H1 (cell line): ENCODE data around the gene BEST2. TPM values are rescaled to one million over a fixed set of nuclear protein-coding genes. Genes with fewer than 3 reads are reported as not detected.

Source experiments
- CTCF ChIA-PET: fragments of 300-600 bp; sonication (Branson Sonifier 250); formaldehyde crosslinking; loops from one replicate; lab custom pipeline; 2021; ENCODE audit not compliant: partially characterized antibody; lab: Charles Lee
- POLR2A ChIA-PET: fragments of 300-600 bp; sonication (Branson Sonifier 250); formaldehyde crosslinking; loops from one replicate; lab custom pipeline; 2021; ENCODE audit warnings: inconsistent platforms; ENCODE audit not compliant: partially characterized antibody; lab: Charles Lee
- DNase-seq, 2 experiments: peaks; one replicate each; pipeline versions ENCODE4 v3.0.0 to v3.0.0-alpha.2; 2010 to 2022; ENCODE audit warnings: low spot score in 2 of 2, low read depth in 1 of 2, mixed read lengths in 1 of 2
- FAIRE-seq: peaks from 2 replicates; lab custom pipeline; 2011; peaks lifted over from hg19 to GRCh38; lab: Jason Lieb, UNC
- H2AFZ ChIP-seq: 2 replicates; pipeline ENCODE4 v1.8.1; 2012; ENCODE audit warnings: low read length, inconsistent platforms
- H2AK5ac ChIP-seq: 2 replicates; pipeline ENCODE4 v1.6.1; 2013; ENCODE audit warnings: low read depth, low read length
- H2BK120ac ChIP-seq: replicated peaks from 2 replicates; pipeline ENCODE3; 2013; ENCODE audit warnings: low read depth, low read length, inconsistent platforms
- H2BK12ac ChIP-seq: 2 replicates; pipeline ENCODE4 v1.6.1; 2013; ENCODE audit warnings: low read depth, low read length
- H2BK15ac ChIP-seq: 2 replicates; pipeline ENCODE4 v1.6.1; 2013; ENCODE audit warnings: low read length
- H2BK20ac ChIP-seq: 2 replicates; pipeline ENCODE4 v1.6.1; 2013; ENCODE audit warnings: low read length
- H2BK5ac ChIP-seq: 2 replicates; pipeline ENCODE4 v1.6.1; 2013; ENCODE audit warnings: low read depth, low read length
- H3K14ac ChIP-seq: 2 replicates; pipeline ENCODE4 v1.6.1; 2013; ENCODE audit warnings: inconsistent platforms; ENCODE audit not compliant: insufficient read length
- H3K18ac ChIP-seq: 2 replicates; pipeline ENCODE4 v1.6.1; 2013; ENCODE audit warnings: low read length; ENCODE audit errors: extremely low read depth
- H3K23ac ChIP-seq: 2 replicates; pipeline ENCODE4 v1.6.1; 2013; ENCODE audit warnings: inconsistent platforms; ENCODE audit not compliant: insufficient read length
- H3K23me2 ChIP-seq: 2 replicates; pipeline ENCODE4 v1.6.1; 2013; ENCODE audit warnings: low read depth, low read length
- H3K27ac ChIP-seq: 2 replicates; pipeline ENCODE4 v1.6.1; 2011; ENCODE audit warnings: low read depth, low read length, inconsistent platforms
- H3K27me3 ChIP-seq, 4 experiments: replicated peaks in 1 of 4; 1 replicate in 1 of 4; 2 replicates in 3 of 4; pipeline versions ENCODE4 v1.6.1 to v1.8.1; 2011 to 2013; ENCODE audit warnings: low read length in 3 of 4, mild to moderate bottlenecking in 3 of 4, inconsistent platforms in 2 of 4, mixed read lengths in 2 of 4, moderate library complexity in 1 of 4; ENCODE audit not compliant: control insufficient read depth in 3 of 4, insufficient read depth in 3 of 4; ENCODE audit errors: extremely low read depth in 1 of 4
- H3K36me3 ChIP-seq, 4 experiments: 2 replicates each; pipeline versions ENCODE4 v1.6.1 to v1.8.1; 2011 to 2013; ENCODE audit warnings: mild to moderate bottlenecking in 4 of 4, low read length in 3 of 4, moderate library complexity in 2 of 4, control low read depth in 1 of 4, inconsistent platforms in 1 of 4; ENCODE audit not compliant: insufficient read depth in 4 of 4, control insufficient read depth in 2 of 4
- H3K4ac ChIP-seq: replicated peaks from 2 replicates; pipeline ENCODE3; 2013; ENCODE audit warnings: low read length, low read depth, mixed read lengths, inconsistent platforms; ENCODE audit not compliant: insufficient read length
- H3K4me1 ChIP-seq, 4 experiments: replicated peaks in 1 of 4; 1 replicate in 1 of 4; 2 replicates in 3 of 4; pipeline versions ENCODE4 v1.6.1 to v1.8.1; 2011 to 2013; ENCODE audit warnings: low read length in 3 of 4, inconsistent platforms in 2 of 4, mixed read lengths in 1 of 4; ENCODE audit not compliant: insufficient read depth in 4 of 4, control insufficient read depth in 3 of 4
- H3K4me2 ChIP-seq, 2 experiments: 2 replicates each; pipeline versions ENCODE4 v1.6.1 to v1.8.1; 2011 to 2013; ENCODE audit warnings: low read depth in 2 of 2, low read length in 2 of 2, control low read depth in 1 of 2, inconsistent platforms in 1 of 2, mild to moderate bottlenecking in 1 of 2; ENCODE audit not compliant: insufficient read depth in 1 of 2
- H3K4me3 ChIP-seq, 4 experiments: fragments of 200-600, 300-600 bp in 1 of 4; sonication (generic), shearing (Covaris generic), sonication (Bioruptor Twin) in 1 of 4; 2 replicates each; pipeline versions ENCODE4 v1.5.1 to v1.8.1; 2011 to 2016; ENCODE audit warnings: low read length in 4 of 4, low read depth in 3 of 4, control low read depth in 2 of 4, inconsistent platforms in 2 of 4, mild to moderate bottlenecking in 2 of 4, mixed read lengths in 1 of 4, moderate library complexity in 1 of 4; ENCODE audit not compliant: insufficient read depth in 2 of 4; ENCODE audit errors: extremely low read depth in 1 of 4
- H3K56ac ChIP-seq: replicated peaks from 2 replicates; pipeline ENCODE3; 2013; ENCODE audit warnings: low read depth, mild to moderate bottlenecking, mixed read lengths, low read length, inconsistent platforms; ENCODE audit not compliant: insufficient read length
- H3K79me1 ChIP-seq: 2 replicates; pipeline ENCODE4 v1.6.1; 2013; ENCODE audit warnings: low read depth, low read length, control low read depth
- H3K79me2 ChIP-seq, 2 experiments: 2 replicates each; pipeline versions ENCODE4 v1.6.1 to v1.8.1; 2012 to 2013; ENCODE audit warnings: low read length in 2 of 2, mild to moderate bottlenecking in 2 of 2, inconsistent platforms in 1 of 2; ENCODE audit not compliant: insufficient read depth in 2 of 2, control insufficient read depth in 1 of 2
- H3K9ac ChIP-seq, 4 experiments: replicated peaks in 1 of 4; 1 replicate in 1 of 4; 2 replicates in 3 of 4; pipeline versions ENCODE4 v1.6.1 to v1.8.1; 2011 to 2013; ENCODE audit warnings: low read depth in 3 of 4, low read length in 3 of 4, control low read depth in 2 of 4, mild to moderate bottlenecking in 2 of 4, moderate library complexity in 2 of 4, inconsistent platforms in 1 of 4; ENCODE audit errors: extremely low read depth in 1 of 4
- H3K9me3 ChIP-seq, 2 experiments: 2 replicates each; pipeline versions ENCODE4 v1.6.1 to v1.8.1; 2012 to 2013; ENCODE audit warnings: mild to moderate bottlenecking in 2 of 2, moderate library complexity in 2 of 2, control low read depth in 1 of 2, inconsistent platforms in 1 of 2, low read depth in 1 of 2, low read length in 1 of 2, mixed read lengths in 1 of 2; ENCODE audit not compliant: insufficient read depth in 2 of 2
- H4K20me1 ChIP-seq, 2 experiments: replicated peaks in 1 of 2; 2 replicates each; pipeline versions ENCODE3 to v1.8.1; 2011 to 2013; ENCODE audit warnings: inconsistent platforms in 2 of 2, low read length in 2 of 2, mild to moderate bottlenecking in 1 of 2; ENCODE audit not compliant: insufficient read depth in 2 of 2, control insufficient read depth in 1 of 2
- H4K5ac ChIP-seq: 2 replicates; pipeline ENCODE4 v1.6.1; 2013; ENCODE audit warnings: low read length, low read depth, mixed read lengths, inconsistent platforms; ENCODE audit not compliant: insufficient read length
- H4K8ac ChIP-seq: 2 replicates; pipeline ENCODE4 v1.8.0; 2013; ENCODE audit warnings: mild to moderate bottlenecking, moderate library complexity, low read length, inconsistent platforms; ENCODE audit not compliant: insufficient read depth; ENCODE audit errors: extremely low read depth
- H4K91ac ChIP-seq: replicated peaks from 2 replicates; pipeline ENCODE3; 2013; ENCODE audit warnings: low read length, mixed read lengths, inconsistent platforms; ENCODE audit not compliant: insufficient read length
- MAFK ChIP-seq: IDR thresholded peaks from 2 replicates; pipeline ENCODE4 v1.6.1; 2012; ENCODE audit warnings: low read depth, mild to moderate bottlenecking, improper control_type of control experiment, low read length
- WGBS, 2 experiments: shearing (Covaris generic) in 1 of 2; methylation state at CpG; one replicate each; pipeline versions ENCODE4 v1.1.6 to v1.1.7; 2013 to 2015; ENCODE audit warnings: low lambda C conversion rate in 2 of 2, mixed read lengths in 2 of 2, inconsistent platforms in 1 of 2, low coverage in 1 of 2, missing lambda C conversion rate in 1 of 2; ENCODE audit not compliant: insufficient replicate concordance in 2 of 2, insufficient coverage in 1 of 2, insufficient read length in 1 of 2; ENCODE audit errors: extremely low coverage in 1 of 2, missing lambda C conversion rate in 1 of 2; 5-methylcytosine and 5-hydroxymethylcytosine counted together
- polyA plus RNA-seq, 7 experiments: library from polyadenylated mRNA; depleted of rRNA in 3 of 7; stranded (reverse) in 5 of 7; unstranded in 2 of 7; fragments of >200 nt in 5 of 7; fragments of 200-250 nt in 2 of 7; gene quantifications; 1 replicate in 5 of 7; 2 replicates in 1 of 7; 4 replicates in 1 of 7; pipeline versions ENCODE4 v1.2.1 to v1.2.3, GENCODE V29; 2011 to 2013; ENCODE audit warnings: missing spikeins in 2 of 7, mixed read lengths in 2 of 7
- total RNA-seq: library from RNA; stranded (reverse); fragmentation: NEBNext Ultra II Directional; extraction: Animal tissue kit (Norgen Biotek cat#: 25700); gene quantifications from 2 replicates; pipeline ENCODE4 v1.2.1, GENCODE V29; 2021
- TF ChIP-seq, protein P1 (sequence below): IDR thresholded peaks from 2 replicates; pipeline ENCODE4 v1.6.1; 2011; ENCODE audit warnings: low read length, improper control_type of control experiment

Gene BEST2
- total and polyA plus RNA-seq, 2 of the 8 experiments (the other 6 are each of a cell fraction or from before 2014, with no cell fraction given): 4.6 to 7.3 TPM

DNA sequence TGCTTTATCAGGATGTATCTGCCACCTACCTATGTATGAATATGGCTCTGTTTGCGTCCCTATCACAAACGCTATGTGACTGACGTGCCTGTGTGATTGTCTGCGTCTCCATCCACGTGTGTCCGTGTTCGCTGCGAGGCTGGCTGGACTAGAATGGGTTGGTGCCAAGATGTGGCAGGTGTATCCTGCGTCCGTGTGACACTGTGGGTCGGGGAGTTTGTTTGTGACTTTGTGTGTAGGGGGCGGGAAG lies 30.5 kb downstream of the BEST2 start:
- CTCF ChIA-PET: interaction anchor here (1.2 to 9.3 kb wide), 2 partner anchors 14 to 53 kb away, joined by 4 to 277 read pairs; partner anchors contain the start of gene JUNB
- Histone ChIP-seq H3K9ac (no peak overlapping the region), H3K4ac (no peak overlapping the region), H2AK5ac (peak overlapping the region; percentile 76; the same call in 1 of the 2 replicates), H2BK120ac (peak overlapping the region; percentile 4), H3K18ac (peak overlapping the region; percentile 86), H3K9me3 (no peaks in the 10 kb centered on the region), H3K79me1 (no peaks in the 10 kb centered on the region; the same call in 1 of the 2 replicates), H2BK20ac (peak overlapping the region; percentile 53; the same call in 1 of the 2 replicates), H3K27ac (no peak overlapping the region), H2AFZ (no peak overlapping the region), H4K5ac (peak overlapping the region; percentile 27), H3K4me1 (peaks cover 13 to 30% (median 19%) of the 10 kb centered on the region in 4 experiments), H3K4me3 (peak overlapping the region; percentile 38 to 77 (median 54); a peak in 7 of 8 replicates), H4K20me1 (peaks cover 0 to 1% of the 10 kb centered on the region in 2 experiments), H3K14ac (no peak overlapping the region), H4K91ac (peak overlapping the region; percentile 37), H3K79me2 (no peaks in the 10 kb centered on the region), H4K8ac (peak overlapping the region; percentile 76; the same call in 1 of the 2 replicates)
- WGBS, 2 experiments: 65% methylated on average over 12 of the region's 12 CpGs; no CpG with 5 or more reads in 1 of the 2 experiments
- no peak for FAIRE-seq
- TF ChIP-seq MAFK: no peak
- TF ChIP-seq, protein P1, sequence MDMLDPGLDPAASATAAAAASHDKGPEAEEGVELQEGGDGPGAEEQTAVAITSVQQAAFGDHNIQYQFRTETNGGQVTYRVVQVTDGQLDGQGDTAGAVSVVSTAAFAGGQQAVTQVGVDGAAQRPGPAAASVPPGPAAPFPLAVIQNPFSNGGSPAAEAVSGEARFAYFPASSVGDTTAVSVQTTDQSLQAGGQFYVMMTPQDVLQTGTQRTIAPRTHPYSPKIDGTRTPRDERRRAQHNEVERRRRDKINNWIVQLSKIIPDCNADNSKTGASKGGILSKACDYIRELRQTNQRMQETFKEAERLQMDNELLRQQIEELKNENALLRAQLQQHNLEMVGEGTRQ: no peak
- TF ChIP-seq, all 59 proteins: peak for 0
- POLR2A ChIA-PET: interaction anchor here (1.0 to 16.6 kb wide), 4 partner anchors 15 to 101 kb away, joined by 3 to 317 read pairs (median 4); partner anchors contain the start of genes DHPS, JUNB, PRDX2 and RTBDN
- Histone ChIP-seq H3K36me3 (no peaks in the 10 kb centered on the region), H3K27me3 (no peaks in the 10 kb centered on the region), H2BK5ac (0 out of 2 replicates have a peak overlapping the region, but pooled peaks have one; percentile 20), H3K56ac (no peak overlapping the region), H3K23me2 (peaks cover 27% of the 10 kb centered on the region; the same call in 1 of the 2 replicates), H2BK15ac (peak overlapping the region; percentile 95), H3K4me2 (peak overlapping the region; percentile 51 to 98), H2BK12ac (peak overlapping the region; percentile 56), H3K23ac (no peak overlapping the region)
- no peak for DNase-seq
